Measurements from ENCODE around the gene POPDC3. TPM values are rescaled to one million over a fixed set of nuclear protein-coding genes. Genes with fewer than 3 reads are reported as not detected.

Gene POPDC3, protein sequence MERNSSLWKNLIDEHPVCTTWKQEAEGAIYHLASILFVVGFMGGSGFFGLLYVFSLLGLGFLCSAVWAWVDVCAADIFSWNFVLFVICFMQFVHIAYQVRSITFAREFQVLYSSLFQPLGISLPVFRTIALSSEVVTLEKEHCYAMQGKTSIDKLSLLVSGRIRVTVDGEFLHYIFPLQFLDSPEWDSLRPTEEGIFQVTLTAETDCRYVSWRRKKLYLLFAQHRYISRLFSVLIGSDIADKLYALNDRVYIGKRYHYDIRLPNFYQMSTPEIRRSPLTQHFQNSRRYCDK
- 21.6 to 30.9 TPM (median 29.2 TPM) in 5 replicates for total RNA-seq (2022; extraction: Qiagen RNA extraction; ENCODE audit: low read depth)

GRCh38 chr6:105179244-105180065 is at the start of gene POPDC3:
TSS of gene POPDC3 (minus strand) at chr6:105180014. CDS start at chr6:105161909, 18,105 bp downstream.

Other genes with a start within 250 kb of the POPDC3 start
- gene LIN28B, start 222.9 kb downstream of the POPDC3 start, total RNA-seq (2022; extraction: Qiagen RNA extraction; ENCODE audit: low read depth), result 1.4 to 2.0 TPM (median 1.7 TPM) in 5 replicates
- 33.5 to 39.3 TPM (median 34.4 TPM) in 5 replicates for gene PREP, start 223.1 kb upstream of the POPDC3 start, total RNA-seq (2022; extraction: Qiagen RNA extraction; ENCODE audit: low read depth)